Measurements from ENCODE around the gene DIMT1. TPM values are rescaled to one million over a fixed set of nuclear protein-coding genes. Genes with fewer than 3 reads are reported as not detected.

The DIMT1 gene
- total and polyA plus RNA-seq, 2 experiments from 2014 or later: 19.4 to 23.6 TPM

DNA sequence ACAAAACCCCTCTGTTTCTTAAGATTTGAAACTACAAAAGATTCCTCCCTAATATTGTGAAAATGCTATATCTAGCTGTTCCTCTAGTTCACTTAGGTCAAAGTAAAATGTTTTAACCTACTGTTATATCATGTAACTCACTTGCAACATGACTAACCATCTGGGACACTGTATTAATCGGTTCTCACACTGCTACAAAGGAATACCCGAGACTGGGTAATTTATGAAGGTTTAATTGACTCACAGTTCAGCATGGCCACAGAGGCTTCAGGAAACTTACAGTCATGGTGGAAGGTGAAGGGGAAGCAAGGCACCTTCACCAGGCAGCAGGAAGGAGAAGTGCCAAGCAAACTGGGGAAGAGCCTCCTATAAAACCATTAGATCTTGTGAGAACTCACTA lies 34.7 kb downstream of the DIMT1 start:
- no peak for DNase-seq (ENCODE audit: low read depth in 1 of 2, low spot score in 1 of 2)
- Histone ChIP-seq H3K9me3 (ENCODE audit: low read depth) (no peaks in the 10 kb centered on the region), H3K27me3 (no peaks in the 10 kb centered on the region), H3K36me3 (peaks cover 34% of the 10 kb centered on the region), H3K27ac (no peak overlapping the region), H3K4me1 (ENCODE audit: low read depth) (no peaks in the 10 kb centered on the region), H3K4me3 (no peak overlapping the region)
- TF ChIP-seq, protein P1, sequence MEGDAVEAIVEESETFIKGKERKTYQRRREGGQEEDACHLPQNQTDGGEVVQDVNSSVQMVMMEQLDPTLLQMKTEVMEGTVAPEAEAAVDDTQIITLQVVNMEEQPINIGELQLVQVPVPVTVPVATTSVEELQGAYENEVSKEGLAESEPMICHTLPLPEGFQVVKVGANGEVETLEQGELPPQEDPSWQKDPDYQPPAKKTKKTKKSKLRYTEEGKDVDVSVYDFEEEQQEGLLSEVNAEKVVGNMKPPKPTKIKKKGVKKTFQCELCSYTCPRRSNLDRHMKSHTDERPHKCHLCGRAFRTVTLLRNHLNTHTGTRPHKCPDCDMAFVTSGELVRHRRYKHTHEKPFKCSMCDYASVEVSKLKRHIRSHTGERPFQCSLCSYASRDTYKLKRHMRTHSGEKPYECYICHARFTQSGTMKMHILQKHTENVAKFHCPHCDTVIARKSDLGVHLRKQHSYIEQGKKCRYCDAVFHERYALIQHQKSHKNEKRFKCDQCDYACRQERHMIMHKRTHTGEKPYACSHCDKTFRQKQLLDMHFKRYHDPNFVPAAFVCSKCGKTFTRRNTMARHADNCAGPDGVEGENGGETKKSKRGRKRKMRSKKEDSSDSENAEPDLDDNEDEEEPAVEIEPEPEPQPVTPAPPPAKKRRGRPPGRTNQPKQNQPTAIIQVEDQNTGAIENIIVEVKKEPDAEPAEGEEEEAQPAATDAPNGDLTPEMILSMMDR (IDR thresholded peaks at IDR 0.05; ENCODE audit: low read depth, low read length): no peak

DNA sequence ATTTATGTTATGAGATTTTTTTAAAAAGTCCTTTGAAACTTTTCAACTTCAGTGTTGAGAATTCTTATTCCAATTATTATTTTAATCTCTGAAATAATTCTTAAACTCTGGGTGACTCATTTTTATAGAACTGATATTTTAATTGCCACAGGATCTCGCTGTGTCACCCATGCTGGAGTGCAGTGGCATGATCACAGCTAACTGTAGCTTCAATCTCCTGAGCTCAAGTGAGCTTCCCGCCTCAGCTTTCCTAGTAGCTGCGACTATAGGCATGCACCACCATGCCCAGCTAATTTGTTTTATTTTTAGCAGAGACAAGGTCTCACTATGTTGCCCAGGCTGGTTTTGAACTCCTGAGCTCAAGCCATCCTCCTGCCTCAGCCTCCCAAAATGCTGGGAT lies 41.0 kb downstream of the DIMT1 start:
- TF ChIP-seq, protein P1 (IDR thresholded peaks at IDR 0.05; ENCODE audit: low read depth, low read length): no peak
- no peak overlapping the region for H3K27ac ChIP-seq
- H3K27me3 ChIP-seq: no peaks in the 10 kb centered on the region
- peaks cover 54% of the 10 kb centered on the region for H3K36me3 ChIP-seq
- no peaks in the 10 kb centered on the region for H3K4me1 ChIP-seq (ENCODE audit: low read depth)
- no peaks in the 10 kb centered on the region for H3K9me3 ChIP-seq (ENCODE audit: low read depth)
- no peak for DNase-seq (ENCODE audit: low read depth in 1 of 2, low spot score in 1 of 2)
- no peak overlapping the region for H3K4me3 ChIP-seq

DNA sequence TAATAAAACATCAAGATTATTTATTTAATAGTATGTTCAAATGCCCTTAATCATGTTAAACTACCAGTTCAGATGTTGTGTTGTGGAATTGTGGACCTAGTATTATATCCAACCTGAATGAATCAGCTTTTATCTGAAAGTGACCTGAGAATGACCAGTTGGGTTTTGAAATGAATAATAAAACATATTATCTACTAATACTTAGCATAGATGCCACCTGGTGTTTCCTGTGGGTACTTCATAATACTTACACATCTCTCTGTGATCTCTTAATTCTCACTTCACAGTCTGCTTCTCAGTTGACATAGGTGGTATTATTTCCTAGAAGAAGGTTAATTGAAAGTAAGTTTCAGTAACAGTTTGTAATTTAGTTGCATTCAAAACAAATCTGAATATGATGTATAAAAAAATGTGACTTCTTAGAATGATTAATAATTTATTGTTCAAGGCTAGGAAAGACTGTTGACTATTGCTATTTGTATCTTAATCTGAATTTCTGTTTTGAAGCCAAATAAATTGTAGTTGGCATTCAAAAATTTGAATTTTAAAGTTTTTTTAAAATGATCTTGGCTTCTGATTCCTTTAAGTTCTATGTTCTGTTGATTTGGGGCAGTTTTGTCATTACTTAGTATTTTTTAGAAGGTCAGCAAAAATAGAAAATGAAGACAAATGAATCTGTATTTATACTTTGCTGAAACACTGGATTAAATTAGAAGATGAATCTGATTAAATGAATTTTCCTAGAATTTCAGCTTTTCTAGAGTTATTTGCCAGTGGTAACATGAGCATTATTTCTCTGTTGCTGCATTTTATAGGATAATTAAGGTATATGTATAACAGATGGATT lies 49.5 kb downstream of the DIMT1 start:
- Histone ChIP-seq H3K9me3 (ENCODE audit: low read depth) (no peaks in the 10 kb centered on the region), H3K36me3 (peaks cover 42% of the 10 kb centered on the region), H3K27me3 (no peaks in the 10 kb centered on the region), H3K27ac (no peak overlapping the region), H3K4me3 (no peak overlapping the region), H3K4me1 (ENCODE audit: low read depth) (no peaks in the 10 kb centered on the region)
- TF ChIP-seq, protein P1 (IDR thresholded peaks at IDR 0.05; ENCODE audit: low read depth, low read length): peak; percentile 55
- DNase-seq (ENCODE audit: low read depth in 1 of 2, low spot score in 1 of 2): peak; percentile 60 to 70

DNA sequence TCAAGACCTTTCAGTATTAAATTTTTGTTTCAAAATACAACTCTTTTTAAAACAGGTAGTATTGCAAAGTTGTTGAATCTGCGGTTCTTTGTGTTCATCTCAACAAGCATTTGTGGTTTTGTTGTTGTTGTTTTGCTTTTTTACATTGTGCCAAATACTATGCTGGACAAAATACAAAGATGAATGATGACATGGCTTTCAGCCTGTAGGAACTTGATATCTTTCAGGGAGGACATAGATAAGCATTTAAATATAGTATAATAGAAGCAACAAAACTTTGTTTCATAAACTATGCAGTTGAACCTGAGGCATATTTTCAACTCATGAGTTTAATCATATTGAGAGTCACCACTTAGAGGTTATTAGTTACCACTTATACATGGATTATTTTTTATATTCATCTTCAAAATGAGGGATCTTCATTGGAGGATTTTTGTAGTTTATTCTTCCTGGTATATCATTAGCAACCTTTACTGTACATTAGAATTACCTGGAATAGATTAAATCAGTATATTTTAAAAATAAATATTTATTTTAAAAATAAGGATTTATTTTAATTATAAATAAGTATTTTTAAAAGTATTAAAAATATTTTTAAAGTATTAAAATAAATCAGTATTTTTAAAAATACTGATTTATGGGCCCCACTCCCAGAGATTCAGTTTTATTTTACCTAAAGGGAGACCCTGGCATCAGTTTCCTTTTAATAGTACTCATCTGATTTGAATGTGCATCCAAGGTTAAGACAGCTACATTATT lies 54.8 kb downstream of the DIMT1 start:
- H3K36me3 ChIP-seq: peaks cover 18% of the 10 kb centered on the region
- no peaks in the 10 kb centered on the region for H3K4me1 ChIP-seq (ENCODE audit: low read depth)
- no peaks in the 10 kb centered on the region for H3K9me3 ChIP-seq (ENCODE audit: low read depth)
- H3K4me3 ChIP-seq: no peak overlapping the region
- no peak overlapping the region for H3K27ac ChIP-seq
- TF ChIP-seq, protein P1 (IDR thresholded peaks at IDR 0.05; ENCODE audit: low read depth, low read length): no peak
- DNase-seq (ENCODE audit: low read depth in 1 of 2, low spot score in 1 of 2): no peak
- no peaks in the 10 kb centered on the region for H3K27me3 ChIP-seq

DNA sequence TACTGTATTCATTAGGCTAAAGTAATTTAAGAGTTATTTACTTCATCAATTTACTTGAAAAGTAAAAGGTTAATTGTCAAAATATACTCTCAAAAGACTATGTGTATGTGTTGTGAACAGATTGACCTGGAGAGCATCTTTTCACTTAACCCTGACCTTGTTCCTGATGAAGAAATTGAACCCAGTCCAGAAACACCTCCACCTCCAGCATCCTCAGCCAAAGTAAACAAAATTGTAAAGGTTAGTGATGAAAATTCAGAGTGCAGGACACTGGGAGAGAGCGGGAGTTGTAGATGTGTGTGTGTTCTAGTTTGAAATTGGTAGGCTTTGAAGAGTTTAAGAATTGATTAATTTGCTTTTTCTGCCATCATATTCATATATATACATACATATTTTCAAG lies 55.8 kb downstream of the DIMT1 start:
- Histone ChIP-seq H3K36me3 (peaks cover 15% of the 10 kb centered on the region), H3K4me1 (ENCODE audit: low read depth) (no peaks in the 10 kb centered on the region), H3K4me3 (no peak overlapping the region), H3K9me3 (ENCODE audit: low read depth) (no peaks in the 10 kb centered on the region), H3K27me3 (no peaks in the 10 kb centered on the region), H3K27ac (no peak overlapping the region)
- TF ChIP-seq, protein P1 (IDR thresholded peaks at IDR 0.05; ENCODE audit: low read depth, low read length): no peak
- no peak for DNase-seq (ENCODE audit: low read depth in 1 of 2, low spot score in 1 of 2)

All from cardiac muscle cell (in vitro differentiated cells and primary cell).